Duodenal mucosa (tissue), 2 donors: Measurements from ENCODE around the gene RPL9.
"Not testable (repeated sequence)": the region's sequence is repeated elsewhere in the genome, so short reads cannot be mapped to it uniquely, and the experiment has no call there.

Experiments used
- H3K27ac ChIP-seq: one replicate; pipeline ENCODE4 v1.7.0; 2013; ENCODE audit warnings: low read depth, low read length
- H3K27me3 ChIP-seq, 2 donors: one replicate each; pipeline ENCODE4 v1.7.0; 2013; ENCODE audit warnings: low read length in 2 of 2, control low read depth in 1 of 2; ENCODE audit not compliant: insufficient read depth in 2 of 2, control insufficient read depth in 1 of 2
- H3K36me3 ChIP-seq, 2 donors: one replicate each; pipeline ENCODE4 v1.7.0; 2013; ENCODE audit warnings: low read length in 2 of 2, control low read depth in 1 of 2; ENCODE audit not compliant: insufficient read depth in 2 of 2, control insufficient read depth in 1 of 2
- H3K4me1 ChIP-seq, 2 donors: one replicate each; pipeline ENCODE4 v1.7.0; 2013; ENCODE audit warnings: low read length in 2 of 2, control low read depth in 1 of 2; ENCODE audit not compliant: insufficient read depth in 2 of 2, control insufficient read depth in 1 of 2
- H3K4me3 ChIP-seq, 2 donors: one replicate each; pipeline ENCODE4 v1.7.0; 2013; ENCODE audit warnings: low read length in 2 of 2, low read depth in 1 of 2
- H3K9ac ChIP-seq, 2 donors: one replicate each; pipeline ENCODE4 v1.7.0; 2013; ENCODE audit warnings: low read length in 2 of 2, low read depth in 1 of 2
- H3K9me3 ChIP-seq, 2 donors: one replicate each; pipeline ENCODE4 v1.7.0; 2013; ENCODE audit warnings: low read length in 2 of 2, control low read depth in 1 of 2; ENCODE audit not compliant: control insufficient read depth in 1 of 2

The RPL9 gene

GRCh38 chr4:39427520-39428114 lies 31.1 kb downstream of the RPL9 start:
- Histone ChIP-seq H3K4me3 (no peak overlapping the region), H3K27me3 (no peaks in the 10 kb centered on the region), H3K27ac (no peak overlapping the region), H3K36me3 (no peaks in the 10 kb centered on the region), H3K4me1 (peaks cover 0 to 8% of the 10 kb centered on the region in 2 donors), H3K9me3 (no peaks in the 10 kb centered on the region), H3K9ac (no peak overlapping the region)

- Histone ChIP-seq H3K36me3 (no peaks in the 10 kb centered on the region), H3K9ac (no peak overlapping the region), H3K4me1 (peaks cover 0 to 8% of the 10 kb centered on the region in 2 donors), H3K27ac (no peak overlapping the region), H3K4me3 (no peak overlapping the region), H3K27me3 (no peaks in the 10 kb centered on the region), H3K9me3 (no peaks in the 10 kb centered on the region)
Measured at GRCh38 chr4:39426728-39427127, 32.0 kb downstream of the RPL9 start.

- not testable (repeated sequence) for H3K4me1 ChIP-seq, H3K27me3 ChIP-seq, H3K9me3 ChIP-seq, H3K9ac ChIP-seq, H3K27ac ChIP-seq, H3K4me3 ChIP-seq, H3K36me3 ChIP-seq
Measured at GRCh38 chr4:39425297-39425696, 33.4 kb downstream of the RPL9 start.

GRCh38 chr4:39422247-39422646 lies 36.5 kb downstream of the RPL9 start:
- Histone ChIP-seq H3K4me1 (no peaks in the 10 kb centered on the region), H3K36me3 (no peaks in the 10 kb centered on the region), H3K9me3 (no peaks in the 10 kb centered on the region), H3K27me3 (no peaks in the 10 kb centered on the region), H3K27ac (no peak overlapping the region), H3K4me3 (no peak overlapping the region), H3K9ac (no peak overlapping the region)

GRCh38 chr4:39415678-39416283 lies 42.9 kb downstream of the RPL9 start:
- no peaks in the 10 kb centered on the region for H3K4me1 ChIP-seq
- H3K27me3 ChIP-seq: no peaks in the 10 kb centered on the region
- no peak overlapping the region for H3K9ac ChIP-seq
- H3K9me3 ChIP-seq: no peaks in the 10 kb centered on the region
- H3K36me3 ChIP-seq: no peaks in the 10 kb centered on the region
- no peak overlapping the region for H3K27ac ChIP-seq
- H3K4me3 ChIP-seq: no peak overlapping the region

- not testable (repeated sequence) for H3K4me3 ChIP-seq, H3K4me1 ChIP-seq, H3K9me3 ChIP-seq, H3K36me3 ChIP-seq, H3K27ac ChIP-seq, H3K27me3 ChIP-seq, H3K9ac ChIP-seq
Measured at GRCh38 chr4:39411561-39411960, 47.2 kb downstream of the RPL9 start.

- no peaks in the 10 kb centered on the region for H3K27me3 ChIP-seq
Measured at GRCh38 chr4:39410415-39410814, 48.3 kb downstream of the RPL9 start.

GRCh38 chr4:39407584-39407885 lies 51.2 kb downstream of the RPL9 start:
- Histone ChIP-seq H3K4me1 (peaks cover 0 to 12% of the 10 kb centered on the region in 2 donors), H3K27me3 (no peaks in the 10 kb centered on the region), H3K36me3 (no peaks in the 10 kb centered on the region), H3K4me3 (peak overlapping the region in 1 of 2 donors; percentile 41), H3K9ac (no peak overlapping the region), H3K9me3 (no peaks in the 10 kb centered on the region), H3K27ac (no peak overlapping the region)

More at GRCh38 chr4:39410415-39410814, 48.3 kb downstream of the RPL9 start:
- Histone ChIP-seq H3K27ac (no peak overlapping the region), H3K9me3 (no peaks in the 10 kb centered on the region), H3K4me3 (no peak overlapping the region), H3K36me3 (no peaks in the 10 kb centered on the region), H3K9ac (no peak overlapping the region), H3K4me1 (peaks cover 0 to 12% of the 10 kb centered on the region in 2 donors)

GRCh38 chr4:39406763-39407583 lies 51.7 kb downstream of the RPL9 start, which contains the start of gene KLB:
Gene KLB (plus strand): TSS chr4:39406930. CDS start chr4:39406950, 20 bp downstream.
- Histone ChIP-seq H3K27me3 (no peaks in the 10 kb centered on the region), H3K27ac (no peak within 1 kb of the TSS), H3K9me3 (no peaks in the 10 kb centered on the region), H3K9ac (no peak within 1 kb of the TSS), H3K4me1 (peaks cover 0 to 12% of the 10 kb centered on the region in 2 donors), H3K4me3 (peak within 1 kb of the TSS; percentile 41 to 42), H3K36me3 (no peaks in the 10 kb centered on the region)
